WTC11 (cell line): ENCODE measurements around the gene GRB10. TPM values are rescaled to one million over a fixed set of nuclear protein-coding genes. Genes with fewer than 3 reads are reported as not detected.

ENCODE experiments used
- ATAC-seq: fragments of 200-7000 bp; cut with Tn5 transposase; 2 replicates; pipeline ENCODE4 v1.10.0; 2021; ENCODE audit warnings: mild to moderate bottlenecking, moderate library complexity
- CTCF ChIA-PET: fragments of 300-600 bp; sonication (Branson Sonifier 250); formaldehyde crosslinking; loops from one replicate; lab custom pipeline; 2021; ENCODE audit warnings: antibody characterized with exemption; lab: Charles Lee
- POLR2A ChIA-PET: fragments of 350-600 bp; sonication (Branson Sonifier 250); formaldehyde crosslinking; loops from one replicate; lab custom pipeline; 2021; ENCODE audit warnings: antibody characterized with exemption; lab: Charles Lee
- DNase-seq: peaks from one replicate; pipeline ENCODE4 v3.0.0; 2021; ENCODE audit warnings: low spot score
- H3K27ac Mint-ChIP-seq: 2 replicates; pipeline ENCODE4 v1.8.0; 2021; ENCODE audit warnings: mixed read lengths
- H3K27me3 Mint-ChIP-seq: 2 replicates; pipeline ENCODE4 v1.8.0; 2021; ENCODE audit warnings: low read depth, mild to moderate bottlenecking, moderate library complexity, mixed read lengths
- H3K36me3 Mint-ChIP-seq: 2 replicates; pipeline ENCODE4 v1.8.0; 2021; ENCODE audit warnings: mixed read lengths
- H3K4me1 Mint-ChIP-seq: 2 replicates; pipeline ENCODE4 v1.8.0; 2022; ENCODE audit warnings: mixed read lengths
- H3K4me3 Mint-ChIP-seq: 2 replicates; pipeline ENCODE4 v1.8.0; 2021; ENCODE audit warnings: mild to moderate bottlenecking, moderate library complexity, mixed read lengths
- H3K9me3 Mint-ChIP-seq: 2 replicates; pipeline ENCODE4 v1.8.0; 2021; ENCODE audit warnings: mixed read lengths
- FOXK1 ChIP-seq: sonication (generic); formaldehyde crosslinking; IDR thresholded peaks from 2 replicates; pipeline ENCODE4 v1.8.0; 2022; ENCODE audit warnings: mild to moderate bottlenecking, moderate library complexity, missing genetic modification reagents
- FOXP4 ChIP-seq: sonication (generic); formaldehyde crosslinking; IDR thresholded peaks from 2 replicates; pipeline ENCODE4 v1.8.0; 2022; ENCODE audit warnings: mild to moderate bottlenecking, missing genetic modification reagents
- KAT7 ChIP-seq: sonication (generic); formaldehyde crosslinking; IDR thresholded peaks from 2 replicates; pipeline ENCODE4 v1.8.1; 2023; ENCODE audit warnings: missing genetic modification reagents, mild to moderate bottlenecking, borderline replicate concordance
- MAX ChIP-seq: sonication (generic); formaldehyde crosslinking; IDR thresholded peaks from 2 replicates; pipeline ENCODE4 v1.8.0; 2022; ENCODE audit warnings: mild to moderate bottlenecking, missing genetic modification reagents
- MYBL2 ChIP-seq: sonication (generic); formaldehyde crosslinking; IDR thresholded peaks from 2 replicates; pipeline ENCODE4 v1.8.1; 2023; ENCODE audit warnings: mild to moderate bottlenecking, moderate library complexity, missing genetic modification reagents
- TCF7 ChIP-seq: sonication (generic); formaldehyde crosslinking; IDR thresholded peaks from 2 replicates; pipeline ENCODE4 v1.8.0; 2022; ENCODE audit warnings: mild to moderate bottlenecking, low read depth, missing genetic modification reagents, moderate library complexity
- ZNF232 ChIP-seq: sonication (generic); formaldehyde crosslinking; IDR thresholded peaks from 2 replicates; pipeline ENCODE4 v1.8.0; 2022; ENCODE audit warnings: mild to moderate bottlenecking, missing genetic modification reagents
- ZNF263 ChIP-seq: sonication (generic); formaldehyde crosslinking; IDR thresholded peaks from 2 replicates; pipeline ENCODE4 v1.8.1; 2022; ENCODE audit warnings: low read depth, mild to moderate bottlenecking, moderate library complexity, missing genetic modification reagents
- ZNF317 ChIP-seq: sonication (generic); formaldehyde crosslinking; IDR thresholded peaks from 2 replicates; pipeline ENCODE4 v1.8.1; 2023; ENCODE audit warnings: low read depth, mild to moderate bottlenecking, moderate library complexity, missing genetic modification reagents, borderline replicate concordance
- total RNA-seq: library from RNA; stranded (reverse); gene quantifications from 3 replicates; pipeline ENCODE4 v1.2.3, GENCODE V29; 2021
- TF ChIP-seq, protein P1 (sequence below): sonication (generic); formaldehyde crosslinking; conservative IDR thresholded peaks from 2 replicates; pipeline ENCODE4 v1.8.1; 2023; ENCODE audit warnings: mild to moderate bottlenecking, low read depth, missing genetic modification reagents, moderate library complexity
- TF ChIP-seq, protein P2 (sequence below): sonication (generic); formaldehyde crosslinking; IDR thresholded peaks from 2 replicates; pipeline ENCODE4 v1.8.0; 2023; ENCODE audit warnings: missing genetic modification reagents, mild to moderate bottlenecking, borderline replicate concordance
- TF ChIP-seq, protein P3 (sequence below): fragments of 250-450 bp; sonication (Bioruptor Pico); conservative IDR thresholded peaks from 2 replicates; pipeline ENCODE4 v1.9.0; 2021; ENCODE audit warnings: mild to moderate bottlenecking
- TF ChIP-seq, protein P4 (sequence below): sonication (generic); formaldehyde crosslinking; IDR thresholded peaks from 2 replicates; pipeline ENCODE4 v1.8.1; 2022; ENCODE audit warnings: low read depth, mild to moderate bottlenecking, moderate library complexity, missing genetic modification reagents, borderline replicate concordance
- TF ChIP-seq, protein P5 (sequence below): fragments of 250-450 bp; sonication (Bioruptor Pico); IDR thresholded peaks from 2 replicates; pipeline ENCODE4 v1.9.0; 2021; ENCODE audit warnings: mild to moderate bottlenecking, borderline replicate concordance

The GRB10 gene
- total RNA-seq, 1 experiment from 2014 or later = 103 TPM

DNA sequence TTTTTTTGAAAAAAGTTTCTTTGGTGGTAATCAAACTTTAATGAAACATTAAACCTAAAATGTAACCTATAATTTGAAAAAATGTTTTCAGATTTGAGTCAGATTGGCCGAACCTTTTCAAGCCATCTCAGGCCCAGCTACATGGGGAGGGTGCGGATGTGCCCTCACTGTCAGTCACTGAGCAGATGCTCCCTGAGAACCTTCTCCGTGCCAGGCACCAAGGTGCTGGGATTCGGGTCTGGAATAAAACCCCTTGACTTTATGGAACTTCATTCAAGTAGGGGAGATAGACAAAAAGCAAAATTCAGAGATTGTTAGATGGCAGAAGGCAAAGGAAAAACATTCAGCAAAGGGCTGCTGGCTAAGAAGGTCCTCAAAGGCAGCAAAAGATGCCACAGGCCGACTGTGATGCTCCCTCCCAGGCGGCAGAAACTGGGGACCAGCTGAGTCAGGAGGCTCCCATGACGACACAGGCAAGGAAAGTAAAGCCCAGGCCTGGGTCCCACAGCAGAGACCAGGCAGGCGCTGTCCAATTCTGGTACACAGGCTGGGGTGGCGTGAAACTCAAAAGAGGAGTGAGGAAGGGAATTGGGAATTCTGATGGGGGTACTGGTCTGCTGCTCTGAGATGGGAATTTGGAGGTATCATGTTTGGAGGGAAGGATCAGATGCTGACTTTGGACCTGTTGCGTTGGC is 135.3 kb downstream of the GRB10 start:
- DNase-seq (no peak), ATAC-seq (no peak)
- TF ChIP-seq KAT7 (CRISPR knock-in tag) (no peak), MYBL2 (CRISPR knock-in tag) (no peak), ZNF232 (CRISPR knock-in tag) (no peak), MAX (CRISPR knock-in tag) (no peak), FOXK1 (CRISPR knock-in tag) (no peak), FOXP4 (CRISPR knock-in tag) (no peak)
- TF ChIP-seq, protein P1, sequence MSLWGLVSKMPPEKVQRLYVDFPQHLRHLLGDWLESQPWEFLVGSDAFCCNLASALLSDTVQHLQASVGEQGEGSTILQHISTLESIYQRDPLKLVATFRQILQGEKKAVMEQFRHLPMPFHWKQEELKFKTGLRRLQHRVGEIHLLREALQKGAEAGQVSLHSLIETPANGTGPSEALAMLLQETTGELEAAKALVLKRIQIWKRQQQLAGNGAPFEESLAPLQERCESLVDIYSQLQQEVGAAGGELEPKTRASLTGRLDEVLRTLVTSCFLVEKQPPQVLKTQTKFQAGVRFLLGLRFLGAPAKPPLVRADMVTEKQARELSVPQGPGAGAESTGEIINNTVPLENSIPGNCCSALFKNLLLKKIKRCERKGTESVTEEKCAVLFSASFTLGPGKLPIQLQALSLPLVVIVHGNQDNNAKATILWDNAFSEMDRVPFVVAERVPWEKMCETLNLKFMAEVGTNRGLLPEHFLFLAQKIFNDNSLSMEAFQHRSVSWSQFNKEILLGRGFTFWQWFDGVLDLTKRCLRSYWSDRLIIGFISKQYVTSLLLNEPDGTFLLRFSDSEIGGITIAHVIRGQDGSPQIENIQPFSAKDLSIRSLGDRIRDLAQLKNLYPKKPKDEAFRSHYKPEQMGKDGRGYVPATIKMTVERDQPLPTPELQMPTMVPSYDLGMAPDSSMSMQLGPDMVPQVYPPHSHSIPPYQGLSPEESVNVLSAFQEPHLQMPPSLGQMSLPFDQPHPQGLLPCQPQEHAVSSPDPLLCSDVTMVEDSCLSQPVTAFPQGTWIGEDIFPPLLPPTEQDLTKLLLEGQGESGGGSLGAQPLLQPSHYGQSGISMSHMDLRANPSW (CRISPR knock-in tag) = no peak
- TF ChIP-seq, protein P2, sequence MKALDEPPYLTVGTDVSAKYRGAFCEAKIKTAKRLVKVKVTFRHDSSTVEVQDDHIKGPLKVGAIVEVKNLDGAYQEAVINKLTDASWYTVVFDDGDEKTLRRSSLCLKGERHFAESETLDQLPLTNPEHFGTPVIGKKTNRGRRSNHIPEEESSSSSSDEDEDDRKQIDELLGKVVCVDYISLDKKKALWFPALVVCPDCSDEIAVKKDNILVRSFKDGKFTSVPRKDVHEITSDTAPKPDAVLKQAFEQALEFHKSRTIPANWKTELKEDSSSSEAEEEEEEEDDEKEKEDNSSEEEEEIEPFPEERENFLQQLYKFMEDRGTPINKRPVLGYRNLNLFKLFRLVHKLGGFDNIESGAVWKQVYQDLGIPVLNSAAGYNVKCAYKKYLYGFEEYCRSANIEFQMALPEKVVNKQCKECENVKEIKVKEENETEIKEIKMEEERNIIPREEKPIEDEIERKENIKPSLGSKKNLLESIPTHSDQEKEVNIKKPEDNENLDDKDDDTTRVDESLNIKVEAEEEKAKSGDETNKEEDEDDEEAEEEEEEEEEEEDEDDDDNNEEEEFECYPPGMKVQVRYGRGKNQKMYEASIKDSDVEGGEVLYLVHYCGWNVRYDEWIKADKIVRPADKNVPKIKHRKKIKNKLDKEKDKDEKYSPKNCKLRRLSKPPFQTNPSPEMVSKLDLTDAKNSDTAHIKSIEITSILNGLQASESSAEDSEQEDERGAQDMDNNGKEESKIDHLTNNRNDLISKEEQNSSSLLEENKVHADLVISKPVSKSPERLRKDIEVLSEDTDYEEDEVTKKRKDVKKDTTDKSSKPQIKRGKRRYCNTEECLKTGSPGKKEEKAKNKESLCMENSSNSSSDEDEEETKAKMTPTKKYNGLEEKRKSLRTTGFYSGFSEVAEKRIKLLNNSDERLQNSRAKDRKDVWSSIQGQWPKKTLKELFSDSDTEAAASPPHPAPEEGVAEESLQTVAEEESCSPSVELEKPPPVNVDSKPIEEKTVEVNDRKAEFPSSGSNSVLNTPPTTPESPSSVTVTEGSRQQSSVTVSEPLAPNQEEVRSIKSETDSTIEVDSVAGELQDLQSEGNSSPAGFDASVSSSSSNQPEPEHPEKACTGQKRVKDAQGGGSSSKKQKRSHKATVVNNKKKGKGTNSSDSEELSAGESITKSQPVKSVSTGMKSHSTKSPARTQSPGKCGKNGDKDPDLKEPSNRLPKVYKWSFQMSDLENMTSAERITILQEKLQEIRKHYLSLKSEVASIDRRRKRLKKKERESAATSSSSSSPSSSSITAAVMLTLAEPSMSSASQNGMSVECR (CRISPR knock-in tag) = no peak
- H3K36me3 Mint-ChIP-seq = peaks cover 14% of the 10 kb centered on the region
- H3K27ac Mint-ChIP-seq = no peak overlapping the region; the same call in 1 of the 2 replicates
- 0 out of 2 replicates have a peak, but pooled peaks cover 4% of the 10 kb centered on the region for H3K4me1 Mint-ChIP-seq
- ChIA-PET CTCF (no interaction called here), POLR2A (no interaction called here)
- H3K9me3 Mint-ChIP-seq = no peaks in the 10 kb centered on the region
- H3K27me3 Mint-ChIP-seq = no peaks in the 10 kb centered on the region
- no peak overlapping the region for H3K4me3 Mint-ChIP-seq

GRCh38 chr7:50646069-50646468 is 136.6 kb downstream of the GRB10 start:
- Mint-ChIP-seq H3K36me3 (peaks cover 14% of the 10 kb centered on the region), H3K4me3 (no peak overlapping the region), H3K4me1 (peaks cover 7% of the 10 kb centered on the region; the same call in 1 of the 2 replicates), H3K9me3 (no peaks in the 10 kb centered on the region), H3K27me3 (no peaks in the 10 kb centered on the region), H3K27ac (no peak overlapping the region)
- ChIA-PET CTCF (interaction anchor here (0.8 kb wide), 1 partner anchor 14 kb away, joined by 3 read pairs; no protein-coding TSS in a partner anchor), POLR2A (no interaction called here)
- no peak for ATAC-seq
- no peak for DNase-seq
- TF ChIP-seq, protein P3, sequence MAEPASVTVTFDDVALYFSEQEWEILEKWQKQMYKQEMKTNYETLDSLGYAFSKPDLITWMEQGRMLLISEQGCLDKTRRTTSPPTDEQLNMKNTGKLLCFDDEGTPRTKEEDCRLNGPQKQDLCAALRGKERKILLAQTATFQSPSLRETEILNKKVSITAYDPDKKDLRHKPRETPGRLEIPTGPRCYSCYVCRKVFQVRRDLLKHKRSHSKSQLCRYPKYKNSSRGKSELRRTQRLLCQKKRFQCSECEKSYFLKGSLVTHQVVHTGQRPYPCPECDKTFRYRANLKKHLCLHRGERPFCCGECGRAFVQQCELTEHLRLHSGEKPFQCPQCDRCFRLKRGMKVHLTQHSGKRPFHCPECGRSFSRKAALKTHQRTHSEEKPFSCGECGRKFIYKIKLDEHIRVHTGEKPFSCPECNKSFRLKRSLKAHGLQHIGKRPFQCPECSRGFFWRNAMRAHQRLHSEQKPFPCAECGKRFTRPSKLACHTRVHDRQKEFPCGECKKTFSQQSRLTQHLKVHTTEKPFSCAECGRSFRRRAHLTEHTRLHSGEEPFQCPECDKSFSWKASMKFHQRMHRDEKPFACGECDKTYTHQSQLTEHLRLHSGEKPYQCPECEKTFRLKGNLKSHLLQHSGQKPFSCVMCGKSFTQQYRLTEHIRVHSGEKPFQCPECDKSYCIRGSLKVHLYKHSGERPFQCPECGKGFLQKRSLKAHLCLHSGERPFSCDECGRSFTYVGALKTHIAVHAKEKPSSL = no peak
- no peak for TF ChIP-seq ZNF317 (CRISPR knock-in tag)
- TF ChIP-seq MAX (CRISPR knock-in tag) = no peak
- TF ChIP-seq, protein P4, sequence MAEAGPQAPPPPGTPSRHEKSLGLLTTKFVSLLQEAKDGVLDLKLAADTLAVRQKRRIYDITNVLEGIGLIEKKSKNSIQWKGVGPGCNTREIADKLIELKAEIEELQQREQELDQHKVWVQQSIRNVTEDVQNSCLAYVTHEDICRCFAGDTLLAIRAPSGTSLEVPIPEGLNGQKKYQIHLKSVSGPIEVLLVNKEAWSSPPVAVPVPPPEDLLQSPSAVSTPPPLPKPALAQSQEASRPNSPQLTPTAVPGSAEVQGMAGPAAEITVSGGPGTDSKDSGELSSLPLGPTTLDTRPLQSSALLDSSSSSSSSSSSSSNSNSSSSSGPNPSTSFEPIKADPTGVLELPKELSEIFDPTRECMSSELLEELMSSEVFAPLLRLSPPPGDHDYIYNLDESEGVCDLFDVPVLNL (CRISPR knock-in tag) = no peak
- TF ChIP-seq, protein P5, sequence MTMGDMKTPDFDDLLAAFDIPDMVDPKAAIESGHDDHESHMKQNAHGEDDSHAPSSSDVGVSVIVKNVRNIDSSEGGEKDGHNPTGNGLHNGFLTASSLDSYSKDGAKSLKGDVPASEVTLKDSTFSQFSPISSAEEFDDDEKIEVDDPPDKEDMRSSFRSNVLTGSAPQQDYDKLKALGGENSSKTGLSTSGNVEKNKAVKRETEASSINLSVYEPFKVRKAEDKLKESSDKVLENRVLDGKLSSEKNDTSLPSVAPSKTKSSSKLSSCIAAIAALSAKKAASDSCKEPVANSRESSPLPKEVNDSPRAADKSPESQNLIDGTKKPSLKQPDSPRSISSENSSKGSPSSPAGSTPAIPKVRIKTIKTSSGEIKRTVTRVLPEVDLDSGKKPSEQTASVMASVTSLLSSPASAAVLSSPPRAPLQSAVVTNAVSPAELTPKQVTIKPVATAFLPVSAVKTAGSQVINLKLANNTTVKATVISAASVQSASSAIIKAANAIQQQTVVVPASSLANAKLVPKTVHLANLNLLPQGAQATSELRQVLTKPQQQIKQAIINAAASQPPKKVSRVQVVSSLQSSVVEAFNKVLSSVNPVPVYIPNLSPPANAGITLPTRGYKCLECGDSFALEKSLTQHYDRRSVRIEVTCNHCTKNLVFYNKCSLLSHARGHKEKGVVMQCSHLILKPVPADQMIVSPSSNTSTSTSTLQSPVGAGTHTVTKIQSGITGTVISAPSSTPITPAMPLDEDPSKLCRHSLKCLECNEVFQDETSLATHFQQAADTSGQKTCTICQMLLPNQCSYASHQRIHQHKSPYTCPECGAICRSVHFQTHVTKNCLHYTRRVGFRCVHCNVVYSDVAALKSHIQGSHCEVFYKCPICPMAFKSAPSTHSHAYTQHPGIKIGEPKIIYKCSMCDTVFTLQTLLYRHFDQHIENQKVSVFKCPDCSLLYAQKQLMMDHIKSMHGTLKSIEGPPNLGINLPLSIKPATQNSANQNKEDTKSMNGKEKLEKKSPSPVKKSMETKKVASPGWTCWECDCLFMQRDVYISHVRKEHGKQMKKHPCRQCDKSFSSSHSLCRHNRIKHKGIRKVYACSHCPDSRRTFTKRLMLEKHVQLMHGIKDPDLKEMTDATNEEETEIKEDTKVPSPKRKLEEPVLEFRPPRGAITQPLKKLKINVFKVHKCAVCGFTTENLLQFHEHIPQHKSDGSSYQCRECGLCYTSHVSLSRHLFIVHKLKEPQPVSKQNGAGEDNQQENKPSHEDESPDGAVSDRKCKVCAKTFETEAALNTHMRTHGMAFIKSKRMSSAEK (CRISPR knock-in tag) = no peak
- no peak for TF ChIP-seq TCF7 (CRISPR knock-in tag)
- TF ChIP-seq ZNF263 = no peak
